Activated naive CD4-positive, alpha-beta T cell treated with anti-CD3 and anti-CD28 coated beads for 36 hours (primary cell): ENCODE results near the gene UQCC3. TPM values are rescaled to one million over a fixed set of nuclear protein-coding genes. Genes with fewer than 3 reads are reported as not detected.
A peak's percentile ranks its signal among the peaks of the same experiment; 100 is the strongest.

Experiments
- CTCF ChIA-PET: fragments of 350-600 bp; sonication (Branson Sonifier 250); formaldehyde crosslinking; loops from one replicate; lab custom pipeline; 2021; ENCODE audit warnings: antibody characterized with exemption; lab: Charles Lee
- DNase-seq: peaks from one replicate; pipeline ENCODE4 v3.0.0-alpha.2; 2020
- H3K27ac Mint-ChIP-seq: one replicate; pipeline ENCODE4 v1.8.0; 2021; ENCODE audit warnings: mild to moderate bottlenecking, mixed read lengths
- H3K27me3 Mint-ChIP-seq: one replicate; pipeline ENCODE4 v1.8.0; 2021; ENCODE audit warnings: low read depth, mixed read lengths
- H3K36me3 Mint-ChIP-seq: one replicate; pipeline ENCODE4 v1.8.0; 2021; ENCODE audit warnings: low read depth, mixed read lengths
- H3K4me1 Mint-ChIP-seq: one replicate; pipeline ENCODE4 v1.8.0; 2021; ENCODE audit warnings: low read depth, mixed read lengths
- H3K4me3 Mint-ChIP-seq: one replicate; pipeline ENCODE4 v1.8.0; 2021; ENCODE audit warnings: mild to moderate bottlenecking, moderate library complexity, mixed read lengths
- H3K9me3 Mint-ChIP-seq: one replicate; pipeline ENCODE4 v1.8.0; 2021; ENCODE audit warnings: mixed read lengths
- intact Hi-C: fragments of 100-400 bp; cut with micrococcal nuclease; formaldehyde crosslinking; loops from one replicate; pipeline ENCODE4 v1.15.1; 2023
- total RNA-seq, 2 experiments: library from RNA; stranded (reverse); gene quantifications; one replicate each; pipeline ENCODE4 v1.2.3, GENCODE V29; 2021

UQCC3 gene
- total RNA-seq = 1 to 10 TPM; 6.0 to 6.4 TPM

GRCh38 chr11:62671608-62672389, at the start of gene UQCC3, which contains the start of gene LBHD1:
UQCC3 (plus strand) TSS chr11:62671673; CDS start chr11:62671746, 73 bp downstream.
LBHD1 (minus strand) TSS chr11:62672267; CDS start chr11:62670031, 2,236 bp downstream.
- peak; percentile 78 for DNase-seq
- Mint-ChIP-seq H3K4me1 (peaks cover 59% of the 10 kb centered on the region), H3K36me3 (peaks cover 39% of the 10 kb centered on the region), H3K27ac (peak within 1 kb of the TSS; percentile 98), H3K27me3 (no peaks in the 10 kb centered on the region), H3K9me3 (no peaks in the 10 kb centered on the region), H3K4me3 (peak within 1 kb of the TSS; percentile 99)
- CTCF ChIA-PET = interaction anchor here (0.6 to 2.3 kb wide), 6 partner anchors 9 to 247 kb away, joined by 3 to 10 read pairs (median 4); no protein-coding TSS in a partner anchor
- intact Hi-C loops = loop anchor here (1.0 to 5.0 kb wide), 5 partner anchors 8 to 186 kb away; partner anchors contain the start of genes HNRNPUL2, INTS5, TUT1 and UBXN1

GRCh38 chr11:62622476-62623089, 48.9 kb upstream of the UQCC3 start:
- H3K36me3 Mint-ChIP-seq = peaks cover 30% of the 10 kb centered on the region
- intact Hi-C loops = loop anchor here (1.0 to 2.0 kb wide), 4 partner anchors 18 to 32 kb away; partner anchors contain the start of genes GANAB and TUT1
- CTCF ChIA-PET = interaction anchor here (0.5 to 0.8 kb wide), 2 partner anchors 60 to 260 kb away, joined by 3 read pairs; no protein-coding TSS in a partner anchor
- H3K27me3 Mint-ChIP-seq = no peaks in the 10 kb centered on the region
- no peaks in the 10 kb centered on the region for H3K9me3 Mint-ChIP-seq
- peaks cover 23% of the 10 kb centered on the region for H3K4me1 Mint-ChIP-seq
- H3K27ac Mint-ChIP-seq = peak overlapping the region; percentile 90
- DNase-seq = no peak
- H3K4me3 Mint-ChIP-seq = peak overlapping the region; percentile 89

GRCh38 chr11:62627713-62628112, 43.8 kb upstream of the UQCC3 start:
- H3K4me3 Mint-ChIP-seq = no peak overlapping the region
- CTCF ChIA-PET = interaction anchor here (0.8 to 1.1 kb wide), 2 partner anchors 8 to 16 kb away, joined by 3 read pairs; no protein-coding TSS in a partner anchor
- H3K36me3 Mint-ChIP-seq = peaks cover 47% of the 10 kb centered on the region
- peaks cover 2% of the 10 kb centered on the region for H3K4me1 Mint-ChIP-seq
- no peaks in the 10 kb centered on the region for H3K9me3 Mint-ChIP-seq
- no peak for DNase-seq
- no peak overlapping the region for H3K27ac Mint-ChIP-seq
- no peaks in the 10 kb centered on the region for H3K27me3 Mint-ChIP-seq
- intact Hi-C loops = no loop called here

- Mint-ChIP-seq H3K9me3 (no peaks in the 10 kb centered on the region), H3K27me3 (no peaks in the 10 kb centered on the region), H3K36me3 (peaks cover 53% of the 10 kb centered on the region), H3K4me1 (peaks cover 21% of the 10 kb centered on the region), H3K27ac (peak overlapping the region; percentile 63), H3K4me3 (no peak overlapping the region)
- DNase-seq = no peak
- CTCF ChIA-PET = no interaction called here
- intact Hi-C loops = no loop called here
These were observed 39.0 kb upstream of the UQCC3 start for GRCh38 chr11:62632492-62632891.

- H3K36me3 Mint-ChIP-seq = peaks cover 27% of the 10 kb centered on the region
- intact Hi-C loops = no loop called here
- DNase-seq = no peak
- CTCF ChIA-PET = interaction anchor here (0.6 to 1.3 kb wide), 2 partner anchors 23 to 61 kb away, joined by 3 to 5 read pairs; no protein-coding TSS in a partner anchor
- H3K27me3 Mint-ChIP-seq = no peaks in the 10 kb centered on the region
- peak overlapping the region; percentile 61 for H3K27ac Mint-ChIP-seq
- peak overlapping the region; percentile 36 for H3K4me3 Mint-ChIP-seq
- H3K9me3 Mint-ChIP-seq = peaks cover 3% of the 10 kb centered on the region
- peaks cover 47% of the 10 kb centered on the region for H3K4me1 Mint-ChIP-seq
These were observed 27.3 kb upstream of the UQCC3 start for GRCh38 chr11:62644220-62644619.

GRCh38 chr11:62645671-62645945, 25.9 kb upstream of the UQCC3 start:
- Mint-ChIP-seq H3K27me3 (no peaks in the 10 kb centered on the region), H3K4me3 (peak overlapping the region; percentile 99), H3K4me1 (peaks cover 37% of the 10 kb centered on the region), H3K27ac (peak overlapping the region; percentile 95), H3K36me3 (peaks cover 26% of the 10 kb centered on the region), H3K9me3 (no peaks in the 10 kb centered on the region)
- no peak for DNase-seq
- CTCF ChIA-PET = interaction anchor here (0.5 to 1.3 kb wide), 3 partner anchors 22 to 55 kb away, joined by 3 to 5 read pairs (median 4); no protein-coding TSS in a partner anchor
- intact Hi-C loops = no loop called here

GRCh38 chr11:62645946-62646824, 25.3 kb upstream of the UQCC3 start, which contains the start of gene GANAB:
GANAB (minus strand) TSS chr11:62646613; CDS start chr11:62646599, 14 bp downstream.
- peak within 1 kb of the TSS; percentile 99 for H3K4me3 Mint-ChIP-seq
- intact Hi-C loops = loop anchor here (1.0 to 2.0 kb wide), 8 partner anchors 19 to 194 kb away; partner anchors contain the start of genes C11orf98, CSKMT, EML3 and TUT1
- peaks cover 35% of the 10 kb centered on the region for H3K4me1 Mint-ChIP-seq
- peak; percentile 100 for DNase-seq
- H3K36me3 Mint-ChIP-seq = peaks cover 25% of the 10 kb centered on the region
- H3K27me3 Mint-ChIP-seq = no peaks in the 10 kb centered on the region
- CTCF ChIA-PET = interaction anchor here (0.5 to 1.1 kb wide), 4 partner anchors 11 to 220 kb away, joined by 3 to 4 read pairs (median 3); no protein-coding TSS in a partner anchor
- H3K27ac Mint-ChIP-seq = peak within 1 kb of the TSS; percentile 95
- H3K9me3 Mint-ChIP-seq = no peaks in the 10 kb centered on the region

- DNase-seq = no peak
These were observed 24.5 kb upstream of the UQCC3 start for GRCh38 chr11:62646825-62647608.

GRCh38 chr11:62647609-62648005, 23.9 kb upstream of the UQCC3 start:
- peaks cover 38% of the 10 kb centered on the region for H3K4me1 Mint-ChIP-seq
- CTCF ChIA-PET = no interaction called here
- no peak overlapping the region for H3K27ac Mint-ChIP-seq
- peaks cover 25% of the 10 kb centered on the region for H3K36me3 Mint-ChIP-seq
- intact Hi-C loops = loop anchor here (2.0 kb wide), 2 partner anchors 17 to 73 kb away; partner anchors contain the start of genes C11orf98 and CSKMT
- no peaks in the 10 kb centered on the region for H3K9me3 Mint-ChIP-seq
- DNase-seq = no peak
- H3K4me3 Mint-ChIP-seq = no peak overlapping the region
- H3K27me3 Mint-ChIP-seq = no peaks in the 10 kb centered on the region

More at GRCh38 chr11:62646825-62647608, 24.5 kb upstream of the UQCC3 start:
- H3K27ac Mint-ChIP-seq = peak overlapping the region; percentile 95
- H3K4me1 Mint-ChIP-seq = peaks cover 34% of the 10 kb centered on the region
- H3K9me3 Mint-ChIP-seq = no peaks in the 10 kb centered on the region
- peaks cover 25% of the 10 kb centered on the region for H3K36me3 Mint-ChIP-seq
- CTCF ChIA-PET = interaction anchor here (1.0 kb wide), 1 partner anchor 10 kb away, joined by 3 read pairs; no protein-coding TSS in a partner anchor
- intact Hi-C loops = loop anchor here (1.0 to 2.0 kb wide), 8 partner anchors 18 to 193 kb away; partner anchors contain the start of genes C11orf98, CSKMT, EML3 and TUT1
- peak overlapping the region; percentile 99 for H3K4me3 Mint-ChIP-seq
- H3K27me3 Mint-ChIP-seq = no peaks in the 10 kb centered on the region

- H3K4me1 Mint-ChIP-seq = peaks cover 38% of the 10 kb centered on the region
- no peak overlapping the region for H3K27ac Mint-ChIP-seq
- no peak overlapping the region for H3K4me3 Mint-ChIP-seq
- no peaks in the 10 kb centered on the region for H3K9me3 Mint-ChIP-seq
- H3K27me3 Mint-ChIP-seq = no peaks in the 10 kb centered on the region
- peaks cover 23% of the 10 kb centered on the region for H3K36me3 Mint-ChIP-seq
- intact Hi-C loops = no loop called here
- no peak for DNase-seq
- CTCF ChIA-PET = interaction anchor here (0.7 kb wide), 1 partner anchor 106 kb away, joined by 3 read pairs; no protein-coding TSS in a partner anchor
These were observed 23.1 kb upstream of the UQCC3 start for GRCh38 chr11:62648185-62648966.
